ENCODE data around the gene FNDC3B. TPM values are rescaled to one million over a fixed set of nuclear protein-coding genes. Genes with fewer than 3 reads are reported as not detected.

The FNDC3B gene
- total RNA-seq, 1 experiment from 2014 or later = 34.4 TPM

DNA sequence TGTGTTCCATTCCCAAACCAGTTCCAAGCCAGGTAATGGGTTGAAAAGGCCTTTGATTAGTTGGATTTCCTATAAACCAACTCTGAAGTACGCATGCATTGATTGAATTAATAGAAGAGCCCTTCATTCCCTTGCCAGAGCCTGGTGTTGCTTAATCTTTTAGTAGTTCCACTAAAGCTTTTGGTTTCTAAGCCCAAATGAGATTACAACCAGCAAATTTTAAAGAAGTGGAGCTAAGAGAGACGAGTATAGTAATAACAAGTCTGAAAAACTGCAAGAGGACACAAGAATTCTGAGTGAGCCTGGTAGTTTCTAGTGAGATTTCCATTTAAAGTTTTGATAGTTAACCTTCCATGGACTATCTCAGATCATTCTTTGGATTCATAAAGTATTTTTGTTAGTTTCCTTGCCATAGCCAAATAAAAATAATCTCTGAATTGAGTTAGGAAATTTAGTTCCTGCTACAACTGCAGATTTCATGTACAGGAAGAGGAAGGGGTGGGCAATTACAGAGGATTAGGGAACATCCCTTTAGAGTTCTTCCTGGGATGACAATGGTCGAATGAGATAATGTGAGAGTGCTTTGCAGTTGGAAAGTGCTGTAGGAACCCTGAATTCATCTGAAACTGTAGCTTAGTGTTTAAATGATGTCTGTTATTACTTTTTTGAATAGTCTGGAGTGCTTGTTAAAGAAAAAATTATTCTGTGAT lies 136.8 kb downstream of the FNDC3B start:
- in situ Hi-C loops (cut with HindIII; ENCODE audit: low pct_unique_long_range_greater_than_20kb, low sequenced_read_pairs) = no loop called here
- no peak for DNase-seq (ENCODE audit: low read depth, low spot score)

DNA sequence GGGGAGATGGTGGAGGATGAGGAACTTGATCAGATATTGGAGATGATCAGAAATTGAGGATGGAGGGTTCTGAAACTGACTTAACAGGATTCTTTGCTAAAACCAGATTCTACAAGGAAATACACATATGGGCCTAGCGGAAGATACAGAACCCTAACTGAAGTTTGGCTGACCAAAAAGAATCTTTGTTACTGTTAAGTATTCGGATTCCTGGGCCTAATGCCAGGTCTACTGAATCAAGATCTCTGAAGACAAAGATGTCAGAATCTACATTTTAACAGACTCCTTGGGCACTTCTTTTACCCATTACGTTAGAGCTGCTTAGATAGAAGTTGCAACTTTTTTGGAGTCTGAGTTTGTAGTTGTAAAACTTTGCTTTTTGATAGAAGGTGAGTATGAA lies 137.7 kb downstream of the FNDC3B start:
- in situ Hi-C loops (cut with HindIII; ENCODE audit: low pct_unique_long_range_greater_than_20kb, low sequenced_read_pairs) = no loop called here
- DNase-seq (ENCODE audit: low read depth, low spot score) = no peak

DNA sequence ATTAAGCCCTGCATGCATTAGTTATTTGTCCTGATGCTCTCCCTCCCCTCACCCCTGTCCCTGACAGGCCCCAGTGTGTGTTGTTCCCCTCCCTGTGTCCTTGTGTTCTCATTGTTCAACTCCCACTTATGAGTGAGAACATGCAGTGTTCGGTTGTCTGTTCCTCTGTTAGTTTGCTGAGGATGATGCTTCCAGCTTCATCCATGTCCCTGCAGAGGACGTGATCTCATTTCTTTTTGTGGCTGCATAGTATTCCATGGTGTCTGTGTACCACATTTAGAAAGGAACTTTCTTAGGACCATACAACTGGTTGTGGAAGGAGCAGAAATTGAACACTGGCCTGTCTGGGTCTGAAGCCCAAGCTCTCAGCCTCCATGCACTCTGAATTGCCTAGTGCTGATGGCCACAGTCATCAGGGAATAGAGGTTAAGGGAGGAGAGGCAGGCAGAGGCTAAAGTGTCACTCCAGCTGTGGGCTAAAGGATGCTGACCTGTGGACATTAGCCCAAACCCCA lies 138.5 kb downstream of the FNDC3B start:
- no peak for DNase-seq (ENCODE audit: low read depth, low spot score)
- in situ Hi-C loops (cut with HindIII; ENCODE audit: low pct_unique_long_range_greater_than_20kb, low sequenced_read_pairs) = no loop called here

DNA sequence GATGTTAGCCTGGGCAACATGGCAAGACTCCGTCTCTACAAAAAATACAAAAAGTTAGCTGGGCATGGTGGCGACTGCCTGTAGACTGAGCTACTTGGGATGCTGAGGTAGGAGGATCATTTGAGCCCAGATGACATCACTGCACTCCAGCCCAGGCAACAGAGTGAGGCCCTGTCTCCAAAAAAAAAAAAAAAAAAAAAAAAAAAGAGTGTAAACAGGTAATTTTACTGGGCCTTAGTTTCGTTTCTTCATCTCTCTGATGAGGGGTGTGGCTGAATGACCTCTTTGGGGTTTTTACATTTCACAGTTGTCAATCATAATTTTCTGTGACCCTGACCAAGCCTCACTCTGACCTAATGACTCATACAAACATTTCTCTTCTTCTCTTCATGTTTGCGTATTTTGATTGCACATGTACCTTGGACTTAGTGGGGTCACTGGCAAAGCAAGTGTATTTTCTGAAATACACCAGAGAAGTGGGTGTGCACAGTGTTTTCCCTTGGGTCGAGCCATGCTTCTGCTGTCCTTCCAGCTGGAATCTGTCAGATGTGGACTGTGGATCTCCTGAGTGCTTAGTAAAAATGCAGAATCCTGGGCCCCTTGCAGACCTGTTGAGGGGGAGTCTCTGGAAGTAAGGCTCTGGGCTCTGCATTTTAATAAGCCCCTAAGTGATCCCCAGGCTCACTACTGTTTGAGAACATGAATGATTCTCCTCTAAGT lies 140.5 kb downstream of the FNDC3B start:
- in situ Hi-C loops (cut with HindIII; ENCODE audit: low pct_unique_long_range_greater_than_20kb, low sequenced_read_pairs) = no loop called here
- DNase-seq (ENCODE audit: low read depth, low spot score) = no peak

DNA sequence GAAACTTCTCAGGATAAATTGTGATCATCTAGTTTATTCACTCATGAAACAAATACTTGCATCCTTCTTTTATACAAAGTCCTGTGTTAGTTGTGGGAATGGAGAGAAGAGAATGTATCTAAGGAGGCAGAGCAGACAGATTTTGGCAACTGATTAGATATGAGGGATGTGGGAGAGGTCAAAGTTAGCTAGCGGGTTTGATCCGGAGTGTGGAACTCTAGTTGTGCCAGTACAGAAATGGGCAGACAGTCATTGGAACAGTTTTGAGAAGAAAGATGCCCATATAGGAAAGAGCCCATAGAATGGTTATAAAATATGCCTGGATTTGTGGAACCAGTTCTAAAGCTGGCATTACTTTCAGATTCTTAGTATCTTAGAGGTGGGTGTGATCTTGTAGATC lies 141.1 kb downstream of the FNDC3B start:
- in situ Hi-C loops (cut with HindIII; ENCODE audit: low pct_unique_long_range_greater_than_20kb, low sequenced_read_pairs) = no loop called here
- no peak for DNase-seq (ENCODE audit: low read depth, low spot score)

- no peak for DNase-seq (ENCODE audit: low read depth, low spot score)
- in situ Hi-C loops (cut with HindIII; ENCODE audit: low pct_unique_long_range_greater_than_20kb, low sequenced_read_pairs) = no loop called here
These were observed 142.7 kb downstream of the FNDC3B start for GRCh38 chr3:172181932-172182586.

DNA sequence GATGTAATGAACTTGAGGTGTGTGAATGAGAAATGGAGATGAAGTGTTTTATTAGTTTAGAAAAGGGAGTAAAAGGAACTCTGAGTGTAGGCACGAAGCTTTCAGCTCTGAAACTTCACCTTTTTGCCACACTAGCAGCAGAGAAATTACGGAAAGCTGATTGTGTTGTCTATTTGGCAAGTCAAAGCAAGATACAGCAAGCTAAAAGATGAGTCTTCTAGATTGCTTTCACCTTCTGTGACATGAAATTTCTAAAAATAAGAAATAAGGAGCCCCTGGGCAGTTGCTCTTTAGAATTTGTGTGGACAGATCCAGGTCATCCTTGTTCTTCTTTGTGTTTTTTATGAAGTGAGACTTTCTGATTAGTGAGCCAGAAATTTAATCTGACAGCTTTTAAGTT lies 143.4 kb downstream of the FNDC3B start:
- in situ Hi-C loops (cut with HindIII; ENCODE audit: low pct_unique_long_range_greater_than_20kb, low sequenced_read_pairs) = no loop called here
- DNase-seq (ENCODE audit: low read depth, low spot score) = no peak

DNA sequence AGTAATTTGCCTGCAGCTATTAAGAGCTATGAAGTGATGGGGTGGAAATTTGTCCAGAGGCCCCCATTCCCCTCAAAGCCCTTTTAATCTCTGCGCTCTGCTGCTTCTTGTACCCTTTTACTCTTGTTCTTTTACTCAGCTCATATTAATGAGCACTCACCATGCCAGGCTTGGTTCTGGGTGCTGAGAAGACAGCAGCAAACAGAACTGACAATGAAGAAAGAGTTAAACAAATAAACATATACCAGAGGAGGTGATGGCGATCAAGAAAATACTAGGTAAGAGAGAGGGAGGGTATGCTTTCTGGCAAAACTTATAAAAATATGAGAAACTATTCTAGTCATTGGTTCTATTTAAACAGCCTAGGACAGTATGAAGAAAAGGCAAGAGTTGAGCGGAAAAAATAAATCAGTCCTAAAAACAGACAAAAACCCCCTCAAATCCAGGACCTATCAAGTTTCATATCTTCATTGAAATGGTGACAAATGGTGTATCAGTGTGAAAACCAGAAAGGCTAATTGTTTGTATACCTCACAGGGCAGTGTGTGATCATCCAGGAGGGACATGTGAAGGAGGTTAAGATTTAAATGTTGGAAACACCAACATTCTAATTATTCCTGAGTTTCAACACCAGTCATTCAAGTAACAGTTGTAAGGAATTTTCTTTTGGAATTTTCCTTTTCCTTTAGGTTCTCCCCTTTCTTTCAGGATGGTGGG lies 144.9 kb downstream of the FNDC3B start:
- in situ Hi-C loops (cut with HindIII; ENCODE audit: low pct_unique_long_range_greater_than_20kb, low sequenced_read_pairs) = no loop called here
- no peak for DNase-seq (ENCODE audit: low read depth, low spot score)

DNA sequence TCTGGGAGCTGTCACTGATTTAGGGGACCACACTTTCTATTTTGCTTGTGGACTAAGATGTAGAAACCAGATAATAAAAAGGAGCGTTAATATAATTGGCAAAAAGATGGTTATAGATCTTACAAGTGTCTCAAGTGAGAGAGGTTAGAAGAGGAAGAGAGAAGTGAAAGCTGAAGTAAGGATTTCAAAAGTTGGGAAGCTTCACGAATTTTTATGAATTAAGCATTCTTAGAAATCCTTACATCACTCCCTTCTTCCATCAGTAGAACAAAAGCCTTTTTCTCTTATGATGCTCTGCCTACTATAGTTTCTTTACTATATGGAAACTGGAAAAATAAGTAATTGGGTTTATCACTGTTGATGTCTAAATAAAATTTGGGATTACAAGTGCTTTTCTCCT lies 146.5 kb downstream of the FNDC3B start:
- DNase-seq (ENCODE audit: low read depth, low spot score) = peak; percentile 24
- in situ Hi-C loops (cut with HindIII; ENCODE audit: low pct_unique_long_range_greater_than_20kb, low sequenced_read_pairs) = no loop called here

GRCh38 chr3:172186607-172187006 lies 147.2 kb downstream of the FNDC3B start:
- no peak for DNase-seq (ENCODE audit: low read depth, low spot score)
- in situ Hi-C loops (cut with HindIII; ENCODE audit: low pct_unique_long_range_greater_than_20kb, low sequenced_read_pairs) = no loop called here

DNA sequence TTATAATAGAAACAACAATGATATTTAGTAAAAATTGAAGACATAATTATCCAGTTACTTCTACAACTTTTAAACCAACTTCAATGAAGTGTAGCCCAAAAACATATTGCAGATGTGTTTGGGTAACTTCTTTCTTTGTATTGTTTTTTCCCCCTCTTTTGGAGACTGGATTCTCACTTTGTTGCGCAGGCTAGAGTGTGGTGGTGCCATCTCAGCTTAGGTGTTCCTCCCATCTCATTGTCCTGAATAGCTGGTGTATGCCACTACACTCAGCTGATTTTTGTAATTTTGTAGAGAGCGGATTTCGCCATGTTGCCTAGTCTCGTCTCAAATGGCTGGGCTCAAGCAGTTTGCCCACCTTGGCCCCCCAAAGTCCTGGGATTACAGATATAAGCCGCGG lies 148.1 kb downstream of the FNDC3B start:
- in situ Hi-C loops (cut with HindIII; ENCODE audit: low pct_unique_long_range_greater_than_20kb, low sequenced_read_pairs) = no loop called here
- no peak for DNase-seq (ENCODE audit: low read depth, low spot score)

DNA sequence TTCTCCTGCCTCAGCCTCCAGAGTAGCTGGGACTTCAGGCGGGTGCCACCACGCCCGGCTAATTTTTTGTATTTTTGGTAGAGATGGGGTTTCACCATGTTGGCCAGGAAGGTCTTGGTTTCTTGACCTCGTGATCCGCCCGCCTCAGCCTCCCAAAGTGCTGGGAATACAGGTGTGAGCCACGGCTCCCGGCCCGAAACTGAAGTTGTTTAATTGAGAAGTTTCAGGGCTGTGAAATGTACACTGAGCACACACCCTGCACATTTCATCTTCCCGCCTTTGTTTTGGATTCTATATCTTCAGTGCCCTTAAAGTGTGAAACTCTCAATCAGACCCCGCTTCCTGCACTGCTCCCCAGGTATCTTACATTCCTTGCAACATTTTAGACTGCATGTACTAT lies 149.1 kb downstream of the FNDC3B start:
- in situ Hi-C loops (cut with HindIII; ENCODE audit: low pct_unique_long_range_greater_than_20kb, low sequenced_read_pairs) = no loop called here
- DNase-seq (ENCODE audit: low read depth, low spot score) = no peak

DNA sequence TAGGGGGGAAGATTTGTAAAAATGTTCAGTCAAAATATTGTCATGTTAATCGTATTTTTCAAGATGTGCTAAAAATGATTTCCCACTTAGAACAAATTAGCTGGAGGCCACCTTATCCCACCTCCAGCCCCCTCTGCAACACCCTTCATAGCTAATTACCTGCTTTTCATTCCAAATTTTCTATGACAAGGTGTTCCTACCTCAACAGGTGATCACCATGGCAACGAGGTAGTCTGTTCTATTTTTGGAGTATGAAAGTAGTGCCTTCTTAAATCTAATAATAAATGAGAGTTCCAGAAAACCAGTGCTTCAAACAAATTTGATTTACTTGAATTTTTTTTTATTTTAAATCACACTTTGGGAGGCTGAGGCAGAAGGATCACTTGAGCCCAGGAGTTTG lies 149.8 kb downstream of the FNDC3B start:
- no peak for DNase-seq (ENCODE audit: low read depth, low spot score)
- in situ Hi-C loops (cut with HindIII; ENCODE audit: low pct_unique_long_range_greater_than_20kb, low sequenced_read_pairs) = no loop called here

DNA sequence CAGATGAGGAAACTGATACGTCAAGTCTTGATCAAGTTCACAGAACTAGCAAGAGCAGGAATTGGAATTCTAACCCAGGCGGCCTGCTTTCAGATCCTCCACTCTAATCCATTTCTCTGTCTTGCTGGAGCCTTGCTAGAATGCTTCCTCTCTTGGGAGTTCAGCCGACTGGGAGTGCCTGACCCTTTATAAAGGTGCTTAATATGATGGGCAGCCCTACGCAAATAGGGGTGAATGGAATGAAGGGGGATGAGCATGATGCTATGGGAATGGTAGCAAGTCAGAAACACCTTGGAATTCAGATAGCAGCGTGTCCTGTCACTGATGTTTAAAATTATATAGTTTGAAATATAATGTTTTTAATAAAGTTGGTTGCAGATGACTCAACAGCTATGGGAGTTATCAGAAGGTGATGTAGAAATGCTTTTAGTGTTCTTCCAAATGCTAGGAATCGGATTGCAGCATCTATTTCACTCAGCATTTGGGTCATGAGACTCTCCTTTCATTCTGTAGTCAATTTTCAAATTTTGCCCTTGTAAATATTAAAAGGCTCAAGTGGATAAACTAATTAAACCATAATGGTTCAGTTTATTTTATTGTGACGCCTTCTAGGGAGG lies 150.7 kb downstream of the FNDC3B start:
- DNase-seq (ENCODE audit: low read depth, low spot score) = no peak
- in situ Hi-C loops (cut with HindIII; ENCODE audit: low pct_unique_long_range_greater_than_20kb, low sequenced_read_pairs) = no loop called here

- DNase-seq (ENCODE audit: low read depth, low spot score) = no peak
- in situ Hi-C loops (cut with HindIII; ENCODE audit: low pct_unique_long_range_greater_than_20kb, low sequenced_read_pairs) = no loop called here
These were observed 151.6 kb downstream of the FNDC3B start for GRCh38 chr3:172190980-172191379.

GRCh38 chr3:172191629-172192028 lies 152.3 kb downstream of the FNDC3B start:
- no peak for DNase-seq (ENCODE audit: low read depth, low spot score)
- in situ Hi-C loops (cut with HindIII; ENCODE audit: low pct_unique_long_range_greater_than_20kb, low sequenced_read_pairs) = no loop called here

DNA sequence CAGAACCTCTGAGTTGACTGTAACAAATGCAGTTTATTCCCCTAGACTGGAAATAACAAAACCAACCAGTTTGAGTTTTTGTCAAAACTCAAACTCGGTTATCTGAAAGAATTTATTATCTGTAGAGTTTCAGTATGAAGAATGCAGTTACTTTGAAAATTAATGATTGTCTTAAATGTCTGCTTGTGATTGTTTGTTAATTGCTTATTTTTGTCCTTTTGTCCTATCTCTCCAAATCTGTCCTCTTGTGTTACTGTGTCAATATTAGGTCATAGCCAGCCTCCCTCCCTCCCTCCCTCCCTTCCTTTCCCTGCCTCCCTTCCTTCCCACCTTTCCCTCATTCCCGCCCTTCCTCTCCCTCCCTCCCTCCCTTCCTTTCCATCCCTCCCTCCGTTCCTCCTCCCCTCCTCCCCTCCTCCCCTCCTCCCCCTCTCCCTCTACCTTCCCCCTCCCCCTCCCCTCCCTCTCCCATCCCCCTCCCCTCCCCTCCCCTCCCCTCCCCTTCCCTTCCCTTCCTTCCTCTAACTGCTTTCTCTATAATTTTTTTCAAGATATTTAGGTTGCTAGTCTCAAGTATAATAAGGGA lies 153.5 kb downstream of the FNDC3B start:
- in situ Hi-C loops (cut with HindIII; ENCODE audit: low pct_unique_long_range_greater_than_20kb, low sequenced_read_pairs) = no loop called here
- no peak for DNase-seq (ENCODE audit: low read depth, low spot score)

All from SK-MEL-5 (cell line).